Measurements from ENCODE around the gene INKA2. TPM values are rescaled to one million over a fixed set of nuclear protein-coding genes. Genes with fewer than 3 reads are reported as not detected.

The INKA2 gene
- total and polyA plus RNA-seq, 2 of the 4 experiments (the other 2 are of a cell fraction): 2.2 to 2.6 TPM

- Histone ChIP-seq H2BK120ac (ENCODE audit: low read depth, low read length) (no peak overlapping the region), H3K4me3 (ENCODE audit: insufficient read depth, low read depth, low read length) (no peak overlapping the region), H3K56ac (ENCODE audit: extremely low read depth, insufficient read depth, low read length) (no peak overlapping the region), H3K79me1 (ENCODE audit: low read depth in 1 of 2, low read length in 2 of 2) (peaks cover 0 to 31% of the 10 kb centered on the region in 2 experiments; a peak in 2 of 4 replicates), H3K4ac (ENCODE audit: low read depth, low read length) (no peak overlapping the region), H3K27ac (ENCODE audit: insufficient read depth, low read length) (no peak overlapping the region), H2BK20ac (ENCODE audit: low read depth, low read length) (no peak overlapping the region), H3K9ac (ENCODE audit: low read depth, low read length) (no peak overlapping the region), H4K5ac (ENCODE audit: low read depth, low read length) (no peak overlapping the region), H3K9me1 (ENCODE audit: insufficient read depth, low read length) (peaks cover 6% of the 10 kb centered on the region; the same call in 1 of the 2 replicates), H3K27me3 (ENCODE audit: control insufficient read depth, insufficient read depth, low read length) (no peaks in the 10 kb centered on the region), H3K9me3 (ENCODE audit: control insufficient read depth, insufficient read depth, low read length) (no peaks in the 10 kb centered on the region), H3K18ac (ENCODE audit: low read depth, low read length) (no peak overlapping the region), H4K8ac (ENCODE audit: low read depth in 2 of 2, low read length in 2 of 2) (no peak overlapping the region), H4K91ac (ENCODE audit: insufficient read depth, low read depth, low read length) (no peak overlapping the region), H2BK15ac (ENCODE audit: low read depth, low read length) (no peak overlapping the region), H3K36me3 (ENCODE audit: control insufficient read depth, insufficient read depth, low read length) (peaks cover 16% of the 10 kb centered on the region), H3K14ac (replicated peaks; ENCODE audit: low read depth, low read length) (no peak overlapping the region), H2AK5ac (ENCODE audit: low read depth, low read length) (no peak overlapping the region), H4K20me1 (ENCODE audit: insufficient read depth, low read length) (no peaks in the 10 kb centered on the region), H2BK5ac (ENCODE audit: low read depth, low read length, poor library complexity, severe bottlenecking) (no peak overlapping the region), H3K23ac (ENCODE audit: low read depth, low read length) (no peak overlapping the region), H2AFZ (replicated peaks; ENCODE audit: low read length, poor library complexity) (no peak overlapping the region), H3K4me2 (ENCODE audit: low read depth, low read length) (no peak overlapping the region), H2AK9ac (replicated peaks; ENCODE audit: low read depth, low read length, poor library complexity) (no peak overlapping the region), H3K4me1 (ENCODE audit: control insufficient read depth, insufficient read depth, low read length) (peaks cover 9% of the 10 kb centered on the region)
- DNase-seq (no peak), ATAC-seq (ENCODE audit: low read depth) (no peak)
- POLR2A ChIA-PET (ENCODE audit: unreplicated experiment): interaction anchor here (0.6 kb wide), 1 partner anchor 18 kb away, joined by 3 read pairs; no protein-coding TSS in a partner anchor
- CTCF ChIA-PET: interaction anchor here (0.6 kb wide), 1 partner anchor 23 kb away, joined by 3 read pairs; no protein-coding TSS in a partner anchor
- no CpG with 5 or more reads among the region's 2 CpGs for WGBS, 2 experiments (ENCODE audit: extremely low coverage in 2 of 2, insufficient read length in 1 of 2)
- in situ Hi-C loops (cut with MboI; ENCODE audit: low sequenced_read_pairs): no loop called here
- dilution Hi-C loops (cut with HindIII; ENCODE audit: low sequenced_read_pairs, unreplicated experiment): no loop called here
- no TSS peak for BruUV-seq (replicated peaks)
- TF ChIP-seq RFX5 (IDR thresholded peaks at IDR 0.05; ENCODE audit: low read depth, low read length) (no peak), CEBPB (IDR thresholded peaks at IDR 0.05; ENCODE audit: low read depth, low read length) (no peak), POLR2A (IDR thresholded peaks at IDR 0.05; ENCODE audit: low read depth, low read length) (no peak), MAZ (IDR thresholded peaks at IDR 0.05; ENCODE audit: borderline replicate concordance, low read depth, low read length) (no peak), SMC3 (IDR thresholded peaks at IDR 0.05; ENCODE audit: low read depth, low read length) (no peak), RAD21 (IDR thresholded peaks at IDR 0.05; ENCODE audit: low read length) (no peak), MXI1 (IDR thresholded peaks at IDR 0.05; ENCODE audit: borderline replicate concordance, low read depth, low read length) (no peak), CTCF (conservative IDR thresholded peaks at IDR 0.05; ENCODE audit: low read depth, low read length) (no peak), NFE2L2 (IDR thresholded peaks at IDR 0.05; ENCODE audit: low read depth, low read length) (no peak), ELK1 (IDR thresholded peaks at IDR 0.05; ENCODE audit: borderline replicate concordance, low read depth, low read length) (no peak), RCOR1 (IDR thresholded peaks at IDR 0.05; ENCODE audit: insufficient replicate concordance, low read length) (no peak), FOS (IDR thresholded peaks at IDR 0.05; ENCODE audit: low read depth, low read length) (no peak), USF2 (IDR thresholded peaks at IDR 0.05; ENCODE audit: low read depth, low read length) (no peak), MAFK (IDR thresholded peaks at IDR 0.05; ENCODE audit: low read depth, low read length) (no peak), CHD1 (IDR thresholded peaks at IDR 0.05; ENCODE audit: low read depth, low read length) (no peak), BHLHE40 (IDR thresholded peaks at IDR 0.05; ENCODE audit: low read depth, low read length) (no peak)
- intact Hi-C loops (cut with micrococcal nuclease): no loop called here
Measured at GRCh38 chr1:111704240-111704639, 35.0 kb downstream of the INKA2 start.
